ENCODE results near the gene TMIGD1. TPM values are rescaled to one million over a fixed set of nuclear protein-coding genes. Genes with fewer than 3 reads are reported as not detected.

The TMIGD1 gene
- total and polyA plus RNA-seq, 7 donors = 0.71 to 97.8 (median 61.1) TPM; not detected in 3

GRCh38 chr17:30341703-30342249 lies 7.9 kb upstream of the TMIGD1 start:
- DNase-seq = no peak

GRCh38 chr17:30340801-30341356 lies 7.0 kb upstream of the TMIGD1 start:
- Histone ChIP-seq H3K36me3 (no peaks in the 10 kb centered on the region), H3K27ac (peak overlapping the region; percentile 34 to 74 (median 52)), H3K4me3 (no peak overlapping the region), H3K4me1 (peaks cover 0 to 13% (median 10%) of the 10 kb centered on the region in 4 donors), H3K27me3 (no peaks in the 10 kb centered on the region), H3K9me3 (no peaks in the 10 kb centered on the region)
- WGBS, 2 donors = 62 to 65% methylated on average over 6 of the region's 6 CpGs
- TF ChIP-seq EP300 (IDR thresholded peaks at IDR 0.05) (no peak), CTCF (IDR thresholded peaks at IDR 0.05) (no peak), POLR2AphosphoS5 (IDR thresholded peaks at IDR 0.05) (no peak), POLR2A (IDR thresholded peaks at IDR 0.05) (no peak)
- DNase-seq = no peak
- intact Hi-C loops (cut with DNase I) = no loop called here

More at GRCh38 chr17:30341703-30342249, 7.9 kb upstream of the TMIGD1 start:
- Histone ChIP-seq H3K27me3 (no peaks in the 10 kb centered on the region), H3K9me3 (no peaks in the 10 kb centered on the region), H3K4me3 (no peak overlapping the region), H3K36me3 (no peaks in the 10 kb centered on the region), H3K27ac (peak overlapping the region in 1 of 4 donors; percentile 74), H3K4me1 (peaks cover 0 to 13% (median 10%) of the 10 kb centered on the region in 4 donors)
- intact Hi-C loops (cut with DNase I) = no loop called here
- 91 to 92% methylated on average over 5 of the region's 5 CpGs for WGBS, 2 donors
- TF ChIP-seq CTCF (IDR thresholded peaks at IDR 0.05) (no peak), POLR2AphosphoS5 (IDR thresholded peaks at IDR 0.05) (no peak), EP300 (IDR thresholded peaks at IDR 0.05) (no peak), POLR2A (IDR thresholded peaks at IDR 0.05) (no peak)

GRCh38 chr17:30339086-30339485 lies 5.2 kb upstream of the TMIGD1 start:
- no peak overlapping the region for H3K27ac ChIP-seq
- intact Hi-C loops (cut with DNase I) = no loop called here
- H3K4me3 ChIP-seq = no peak overlapping the region
- DNase-seq = no peak
- no peak for TF ChIP-seq EP300 (IDR thresholded peaks at IDR 0.05)
- no peak for TF ChIP-seq POLR2A (IDR thresholded peaks at IDR 0.05)
- no peak for TF ChIP-seq CTCF (IDR thresholded peaks at IDR 0.05)
- no peak for TF ChIP-seq POLR2AphosphoS5 (IDR thresholded peaks at IDR 0.05)
- H3K9me3 ChIP-seq = no peaks in the 10 kb centered on the region
- WGBS, 2 donors = 85 to 87% methylated on average over 2 of the region's 2 CpGs
- no peaks in the 10 kb centered on the region for H3K27me3 ChIP-seq
- H3K4me1 ChIP-seq = peaks cover 0 to 13% (median 10%) of the 10 kb centered on the region in 4 donors
- H3K36me3 ChIP-seq = no peaks in the 10 kb centered on the region

- WGBS, 2 donors = 94 to 100% methylated on average over 1 of the region's 1 CpG
- Histone ChIP-seq H3K27ac (no peak overlapping the region), H3K27me3 (no peaks in the 10 kb centered on the region), H3K36me3 (no peaks in the 10 kb centered on the region), H3K9me3 (no peaks in the 10 kb centered on the region), H3K4me3 (no peak overlapping the region), H3K4me1 (peaks cover 0 to 13% (median 10%) of the 10 kb centered on the region in 4 donors)
- DNase-seq = no peak
- intact Hi-C loops (cut with DNase I) = no loop called here
- no peak for TF ChIP-seq EP300 (IDR thresholded peaks at IDR 0.05)
- TF ChIP-seq POLR2AphosphoS5 (IDR thresholded peaks at IDR 0.05) = no peak
- no peak for TF ChIP-seq CTCF (IDR thresholded peaks at IDR 0.05)
- no peak for TF ChIP-seq POLR2A (IDR thresholded peaks at IDR 0.05)
Observed at GRCh38 chr17:30337393-30337999, 3.6 kb upstream of the TMIGD1 start.
